Liver (tissue), 9 donors: ENCODE results near the gene TEDC1. TPM values are rescaled to one million over a fixed set of nuclear protein-coding genes. Genes with fewer than 3 reads are reported as not detected.

Experiments
- DNase-seq: peaks from one replicate; pipeline ENCODE4 v3.0.0-alpha.2; 2017; ENCODE audit warnings: low spot score
- H3K27ac ChIP-seq, 2 donors: one replicate each; pipeline ENCODE4 v1.7.0; 2013; ENCODE audit warnings: inconsistent platforms in 2 of 2, low read length in 2 of 2, control low read depth in 1 of 2, low read depth in 1 of 2, mild to moderate bottlenecking in 1 of 2
- H3K27me3 ChIP-seq, 4 donors: one replicate each; pipeline versions ENCODE4 v1.6.1 to v1.7.0; 2013; ENCODE audit warnings: low read length in 3 of 4, inconsistent platforms in 1 of 4, mild to moderate bottlenecking in 1 of 4, moderate library complexity in 1 of 4; ENCODE audit not compliant: control insufficient read depth in 4 of 4, insufficient read depth in 4 of 4
- H3K36me3 ChIP-seq, 4 donors: one replicate each; pipeline versions ENCODE4 v1.6.1 to v1.7.0; 2013; ENCODE audit warnings: low read length in 3 of 4, mild to moderate bottlenecking in 3 of 4, low read depth in 1 of 4, moderate library complexity in 1 of 4; ENCODE audit not compliant: control insufficient read depth in 4 of 4, insufficient read depth in 3 of 4
- H3K4me1 ChIP-seq, 4 donors: one replicate each; pipeline versions ENCODE4 v1.6.1 to v1.7.0; 2013; ENCODE audit warnings: low read length in 3 of 4, mild to moderate bottlenecking in 3 of 4, moderate library complexity in 1 of 4; ENCODE audit not compliant: control insufficient read depth in 4 of 4, insufficient read depth in 4 of 4
- H3K4me3 ChIP-seq, 3 donors: one replicate each; pipeline versions ENCODE4 v1.6.1 to v1.7.0; 2013; ENCODE audit warnings: low read length in 3 of 3, control low read depth in 1 of 3, low read depth in 1 of 3, mild to moderate bottlenecking in 1 of 3
- H3K9ac ChIP-seq, 2 donors: one replicate each; pipeline ENCODE4 v1.7.0; 2013; ENCODE audit warnings: low read length in 2 of 2, mild to moderate bottlenecking in 2 of 2, moderate library complexity in 2 of 2, control low read depth in 1 of 2, low read depth in 1 of 2
- H3K9me3 ChIP-seq, 4 donors: one replicate each; pipeline versions ENCODE4 v1.6.1 to v1.7.0; 2013; ENCODE audit warnings: low read length in 3 of 4; ENCODE audit not compliant: control insufficient read depth in 4 of 4
- ATF3 ChIP-seq: IDR thresholded peaks from 2 replicates; pipeline ENCODE4 v1.6.1; 2016; ENCODE audit warnings: antibody characterized with exemption
- FOXA1 ChIP-seq: IDR thresholded peaks from 2 replicates; pipeline ENCODE4 v1.6.1; 2016; ENCODE audit warnings: antibody characterized with exemption
- HNF4A ChIP-seq, 2 donors: conservative IDR thresholded peaks; 2 replicates each; pipeline ENCODE4 v1.6.1; 2016; ENCODE audit warnings: antibody characterized with exemption in 2 of 2, mild to moderate bottlenecking in 2 of 2
- JUND ChIP-seq, 2 donors: IDR thresholded peaks; 2 replicates each; pipeline ENCODE4 v1.6.1; 2016; ENCODE audit warnings: antibody characterized with exemption in 2 of 2
- MAX ChIP-seq: IDR thresholded peaks from 2 replicates; pipeline ENCODE4 v1.6.1; 2016; ENCODE audit warnings: antibody characterized with exemption
- RAD21 ChIP-seq, 2 donors: IDR thresholded peaks; 2 replicates each; pipeline ENCODE4 v1.6.1; 2016; ENCODE audit warnings: antibody characterized with exemption in 2 of 2, mild to moderate bottlenecking in 2 of 2
- REST ChIP-seq: IDR thresholded peaks from 2 replicates; pipeline ENCODE4 v1.6.1; 2016; ENCODE audit warnings: antibody characterized with exemption, mild to moderate bottlenecking
- RXRA ChIP-seq, 2 donors: IDR thresholded peaks; 2 replicates each; pipeline ENCODE4 v1.6.1; 2017 to 2018; ENCODE audit warnings: antibody characterized with exemption in 2 of 2, mild to moderate bottlenecking in 1 of 2
- SP1 ChIP-seq: IDR thresholded peaks from 2 replicates; pipeline ENCODE4 v1.6.1; 2018; ENCODE audit warnings: antibody characterized with exemption, mild to moderate bottlenecking
- TAF1 ChIP-seq: conservative IDR thresholded peaks from 2 replicates; pipeline ENCODE4 v1.6.1; 2016; ENCODE audit warnings: antibody characterized with exemption, mild to moderate bottlenecking
- ZBTB33 ChIP-seq: IDR thresholded peaks from 2 replicates; pipeline ENCODE4 v1.6.1; 2016; ENCODE audit warnings: antibody characterized with exemption
- WGBS: extraction: QIAGEN DNeasy Blood & Tissue Kit; methylation state at CpG from one replicate; pipeline ENCODE4 v1.1.7; 2013; 5-methylcytosine and 5-hydroxymethylcytosine counted together
- polyA plus RNA-seq, 2 donors: library from polyadenylated mRNA; stranded (reverse) in 1 of 2; unstranded in 1 of 2; fragments of 200-250 nt in 1 of 2; fragments of >200 nt in 1 of 2; fragmentation: Nextera tagmentation in 1 of 2; extraction: Ambion mirVana in 1 of 2; gene quantifications; one replicate each; pipeline versions ENCODE4 v1.2.1 to v1.2.3, GENCODE V29; 2013 to 2015
- total RNA-seq, 2 donors: library from RNA; depleted of rRNA; stranded (reverse); fragments of >200 nt; gene quantifications; one replicate each; pipeline ENCODE4 v1.2.3, GENCODE V29; 2014
- donor health status: healthy.
- donor health status: healthy.
- donor health status: healthy.
- donor health status: healthy.
- donor health status: healthy.

TEDC1 gene
- total and polyA plus RNA-seq, 4 donors: 0.97 to 7.5 (median 3.2) TPM

- WGBS: 94% methylated on average over 12 of the region's 12 CpGs
- H3K4me3 ChIP-seq: no peak overlapping the region
- no peak for DNase-seq
- H3K27me3 ChIP-seq: no peaks in the 10 kb centered on the region
- no peak overlapping the region for H3K27ac ChIP-seq
- H3K9ac ChIP-seq: no peak overlapping the region
- H3K9me3 ChIP-seq: no peaks in the 10 kb centered on the region
- no peak for TF ChIP-seq JUND (IDR thresholded peaks at IDR 0.05)
- no peak for TF ChIP-seq ATF3
- H3K4me1 ChIP-seq: no peaks in the 10 kb centered on the region
- H3K36me3 ChIP-seq: no peaks in the 10 kb centered on the region
Measured at GRCh38 chr14:105508601-105509000, 17.6 kb downstream of the TEDC1 start.

- Histone ChIP-seq H3K4me1 (peaks cover 0 to 2% (median 0%) of the 10 kb centered on the region in 4 donors), H3K4me3 (no peak overlapping the region), H3K9ac (no peak overlapping the region), H3K27me3 (no peaks in the 10 kb centered on the region), H3K9me3 (no peaks in the 10 kb centered on the region), H3K36me3 (no peaks in the 10 kb centered on the region), H3K27ac (no peak overlapping the region)
- 78% methylated on average over 5 of the region's 5 CpGs for WGBS
- TF ChIP-seq SP1 (no peak), REST (no peak), TAF1 (no peak), MAX (no peak), RAD21 (IDR thresholded peaks at IDR 0.05) (no peak), JUND (IDR thresholded peaks at IDR 0.05) (no peak), RXRA (IDR thresholded peaks at IDR 0.05) (no peak), ZBTB33 (no peak), FOXA1 (no peak), HNF4A (conservative IDR thresholded peaks at IDR 0.05) (no peak)
- no peak for DNase-seq
Measured at GRCh38 chr14:105517096-105517495, 26.1 kb downstream of the TEDC1 start.

GRCh38 chr14:105519946-105520698, 29.1 kb downstream of the TEDC1 start:
- Histone ChIP-seq H3K4me1 (peaks cover 0 to 2% (median 0%) of the 10 kb centered on the region in 4 donors), H3K9ac (no peak overlapping the region), H3K27ac (no peak overlapping the region), H3K9me3 (no peaks in the 10 kb centered on the region), H3K27me3 (no peaks in the 10 kb centered on the region), H3K4me3 (no peak overlapping the region), H3K36me3 (no peaks in the 10 kb centered on the region)
- TF ChIP-seq HNF4A (conservative IDR thresholded peaks at IDR 0.05): no peak
- no peak for TF ChIP-seq RXRA (IDR thresholded peaks at IDR 0.05)
- DNase-seq: no peak
- WGBS: 76% methylated on average over 14 of the region's 14 CpGs
